Neuronal stem cell (in vitro differentiated cells): ENCODE measurements around the gene RYR2.

Experiments
- DNase-seq: peaks from one replicate; pipeline ENCODE4 v3.0.0-alpha.2; 2013; ENCODE audit warnings: low spot score
- H2AFZ ChIP-seq: one replicate; pipeline ENCODE4 v1.6.1; 2013; ENCODE audit warnings: mild to moderate bottlenecking, low read length, inconsistent platforms
- H2AK5ac ChIP-seq: 2 replicates; pipeline ENCODE4 v1.6.1; 2013; ENCODE audit warnings: low read depth, mild to moderate bottlenecking, inconsistent platforms, low read length, moderate library complexity, mixed read lengths
- H2BK120ac ChIP-seq: 2 replicates; pipeline ENCODE4 v1.6.1; 2013; ENCODE audit warnings: low read depth, mild to moderate bottlenecking, inconsistent platforms, low read length, moderate library complexity, mixed read lengths
- H2BK12ac ChIP-seq: one replicate; pipeline ENCODE4 v1.6.1; 2013; ENCODE audit warnings: low read length, inconsistent platforms
- H2BK15ac ChIP-seq: 2 replicates; pipeline ENCODE4 v1.6.1; 2013; ENCODE audit warnings: mild to moderate bottlenecking, low read length, inconsistent platforms, mixed read lengths
- H2BK5ac ChIP-seq: one replicate; pipeline ENCODE4 v1.6.1; 2013; ENCODE audit warnings: inconsistent platforms, mild to moderate bottlenecking, low read length, moderate library complexity
- H3K14ac ChIP-seq: one replicate; pipeline ENCODE4 v1.6.1; 2013; ENCODE audit warnings: low read length, inconsistent platforms
- H3K18ac ChIP-seq: 2 replicates; pipeline ENCODE4 v1.6.1; 2013; ENCODE audit warnings: low read length, inconsistent platforms
- H3K23ac ChIP-seq: 2 replicates; pipeline ENCODE4 v1.6.1; 2013; ENCODE audit warnings: low read depth, mild to moderate bottlenecking, mixed read lengths, low read length, inconsistent platforms; ENCODE audit not compliant: poor library complexity
- H3K27ac ChIP-seq: replicated peaks from 3 replicates; pipeline ENCODE4 v1.5.1; 2013; ENCODE audit warnings: low read length, inconsistent platforms
- H3K27me3 ChIP-seq, 3 experiments: 2 replicates each; pipeline ENCODE4 v1.6.1; 2013; ENCODE audit warnings: low read length in 3 of 3, mild to moderate bottlenecking in 2 of 3, inconsistent platforms in 1 of 3, low read depth in 1 of 3, mixed read lengths in 1 of 3, moderate library complexity in 1 of 3; ENCODE audit not compliant: control insufficient read depth in 3 of 3, insufficient read depth in 3 of 3
- H3K36me3 ChIP-seq, 2 donors: replicated peaks in 1 of 2; 2 replicates each; pipeline ENCODE4 v1.6.1; 2013; ENCODE audit warnings: low read length in 2 of 2; ENCODE audit not compliant: control insufficient read depth in 2 of 2, insufficient read depth in 2 of 2
- H3K4ac ChIP-seq: 2 replicates; pipeline ENCODE4 v1.6.1; 2013; ENCODE audit warnings: inconsistent platforms, mild to moderate bottlenecking, low read length, moderate library complexity
- H3K4me1 ChIP-seq, 2 donors: 1 replicate in 1 of 2; 2 replicates in 1 of 2; pipeline ENCODE4 v1.6.1; 2013; ENCODE audit warnings: low read length in 2 of 2, low read depth in 1 of 2; ENCODE audit not compliant: control insufficient read depth in 2 of 2, insufficient read depth in 1 of 2
- H3K4me2 ChIP-seq: one replicate; pipeline ENCODE4 v1.6.1; 2013; ENCODE audit warnings: mild to moderate bottlenecking, low read length, inconsistent platforms; ENCODE audit not compliant: insufficient read depth, poor library complexity, severe bottlenecking
- H3K4me3 ChIP-seq, 2 donors: 2 replicates each; pipeline ENCODE4 v1.5.1; 2013; ENCODE audit warnings: low read length in 2 of 2, mild to moderate bottlenecking in 2 of 2, inconsistent platforms in 1 of 2, moderate library complexity in 1 of 2
- H3K79me1 ChIP-seq: one replicate; pipeline ENCODE4 v1.6.1; 2013; ENCODE audit warnings: low read depth, mild to moderate bottlenecking, inconsistent platforms, low read length, moderate library complexity
- H3K9ac ChIP-seq: one replicate; pipeline ENCODE4 v1.6.1; 2013; ENCODE audit warnings: mild to moderate bottlenecking, low read depth, low read length, inconsistent platforms; ENCODE audit not compliant: poor library complexity
- H3K9me3 ChIP-seq, 2 donors: replicated peaks in 1 of 2; 2 replicates each; pipeline versions ENCODE3 to v1.6.1; 2013; ENCODE audit warnings: low read length in 2 of 2, mild to moderate bottlenecking in 2 of 2, inconsistent platforms in 1 of 2, low read depth in 1 of 2, mixed read lengths in 1 of 2, moderate library complexity in 1 of 2; ENCODE audit not compliant: control insufficient read depth in 2 of 2, insufficient read depth in 1 of 2
- H4K8ac ChIP-seq: one replicate; pipeline ENCODE4 v1.6.1; 2013; ENCODE audit warnings: low read depth, mild to moderate bottlenecking, inconsistent platforms, low read length, moderate library complexity
- H4K91ac ChIP-seq: one replicate; pipeline ENCODE4 v1.6.1; 2013; ENCODE audit warnings: low read length, low read depth, mild to moderate bottlenecking, inconsistent platforms; ENCODE audit not compliant: poor library complexity
- WGBS, 2 donors: extraction: QIAGEN DNeasy Blood & Tissue Kit; methylation state at CpG; one replicate each; pipeline ENCODE4 v1.1.7; 2013; ENCODE audit warnings: missing lambda C conversion rate in 2 of 2, mixed read lengths in 1 of 2; ENCODE audit not compliant: insufficient read length in 2 of 2, insufficient replicate concordance in 1 of 2; ENCODE audit errors: extremely low coverage in 2 of 2; 5-methylcytosine and 5-hydroxymethylcytosine counted together

The RYR2 gene

DNA sequence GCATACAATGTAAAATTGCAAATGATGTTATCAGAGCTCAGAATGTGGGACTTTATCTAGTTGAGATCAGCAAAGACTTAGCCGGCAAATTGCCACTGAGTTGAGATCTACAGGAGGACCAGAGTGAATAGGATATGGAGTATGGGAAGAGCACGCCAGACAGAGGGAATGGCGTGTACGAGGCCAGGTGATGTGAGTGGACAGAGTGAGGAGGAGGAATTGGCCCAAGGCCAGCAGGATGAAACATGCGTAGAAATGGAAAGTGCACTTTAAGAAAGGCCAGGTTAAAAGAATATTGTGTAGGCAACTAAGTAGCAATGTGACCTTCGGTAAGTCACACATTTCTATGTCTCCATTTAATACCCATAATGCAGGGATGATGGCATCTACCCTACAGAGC, 637.7 kb downstream of the RYR2 start:
- H2AK5ac ChIP-seq: no peak overlapping the region
- H3K4me2 ChIP-seq: no peak overlapping the region

DNA sequence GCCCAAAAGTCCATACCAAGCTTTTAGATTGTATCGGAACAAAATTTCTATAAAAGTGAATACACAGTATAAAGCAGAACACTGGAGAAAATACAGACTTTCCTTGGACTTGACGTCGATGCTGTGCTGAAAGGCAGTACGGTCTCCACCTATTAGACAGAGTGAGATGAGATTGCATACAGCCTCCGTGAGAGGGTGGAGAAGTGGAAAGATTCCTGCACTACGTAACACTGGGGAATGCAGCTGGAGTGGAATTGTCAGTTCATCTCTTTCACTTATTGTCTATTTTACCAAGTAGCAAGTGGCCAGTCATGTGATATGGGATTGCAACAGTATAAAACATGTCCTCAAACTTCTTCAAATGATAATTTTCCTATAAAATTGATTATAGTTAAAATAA, 639.2 kb downstream of the RYR2 start:
- Histone ChIP-seq H3K36me3 (no peaks in the 10 kb centered on the region), H3K79me1 (no peaks in the 10 kb centered on the region), H3K9ac (no peak overlapping the region), H2BK120ac (no peak overlapping the region), H4K91ac (no peak overlapping the region), H2BK5ac (no peak overlapping the region), H3K23ac (no peak overlapping the region), H2AK5ac (no peak overlapping the region), H3K4ac (no peak overlapping the region), H3K27me3 (no peaks in the 10 kb centered on the region), H3K4me3 (no peak overlapping the region), H4K8ac (no peak overlapping the region), H3K4me1 (no peaks in the 10 kb centered on the region), H3K27ac (no peak overlapping the region), H2BK12ac (no peak overlapping the region), H3K4me2 (no peak overlapping the region), H3K14ac (no peak overlapping the region), H3K9me3 (no peaks in the 10 kb centered on the region), H2AFZ (no peak overlapping the region), H3K18ac (no peak overlapping the region), H2BK15ac (no peak overlapping the region)
- WGBS, 2 donors: no CpG with 5 or more reads among the region's 6 CpGs
- no peak for DNase-seq

More for the DNA sequence above, 637.7 kb downstream of the RYR2 start:
- no peak overlapping the region for H3K14ac ChIP-seq
- no peak overlapping the region for H2BK120ac ChIP-seq
- no peaks in the 10 kb centered on the region for H3K4me1 ChIP-seq
- H4K8ac ChIP-seq: no peak overlapping the region
- WGBS, 2 donors: no CpG with 5 or more reads among the region's 6 CpGs
- no peak overlapping the region for H3K4me3 ChIP-seq
- no peak for DNase-seq
- no peaks in the 10 kb centered on the region for H3K27me3 ChIP-seq
- no peaks in the 10 kb centered on the region for H3K9me3 ChIP-seq
- H3K36me3 ChIP-seq: no peaks in the 10 kb centered on the region
- no peaks in the 10 kb centered on the region for H3K79me1 ChIP-seq
- H2BK5ac ChIP-seq: no peak overlapping the region
- no peak overlapping the region for H4K91ac ChIP-seq
- H2BK12ac ChIP-seq: no peak overlapping the region
- H3K23ac ChIP-seq: no peak overlapping the region
- H3K4ac ChIP-seq: no peak overlapping the region
- H3K27ac ChIP-seq: no peak overlapping the region
- no peak overlapping the region for H3K18ac ChIP-seq
- H3K9ac ChIP-seq: no peak overlapping the region
- no peak overlapping the region for H2BK15ac ChIP-seq
- no peak overlapping the region for H2AFZ ChIP-seq

DNA sequence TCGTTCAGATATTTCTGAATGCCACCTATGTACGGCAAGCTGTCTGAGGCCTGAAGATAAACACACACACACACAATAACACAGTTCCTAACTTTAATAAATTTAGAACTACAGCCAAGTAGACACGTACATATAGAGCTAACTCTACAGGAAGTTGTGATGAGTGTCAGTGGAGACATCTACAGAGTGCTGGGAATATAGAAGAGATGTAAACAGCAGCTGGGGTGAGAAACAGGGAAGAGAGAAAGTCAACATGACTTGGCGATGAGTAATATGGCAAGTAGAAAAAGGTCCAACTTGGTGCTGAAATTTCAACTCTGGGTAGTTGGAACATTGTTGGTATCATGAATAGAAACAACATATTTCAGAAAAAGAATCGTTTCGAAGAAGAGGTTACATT, 642.3 kb downstream of the RYR2 start:
- Histone ChIP-seq H2BK120ac (no peak overlapping the region), H2BK12ac (no peak overlapping the region), H2BK15ac (no peak overlapping the region), H3K79me1 (no peaks in the 10 kb centered on the region), H3K27me3 (no peaks in the 10 kb centered on the region), H2BK5ac (no peak overlapping the region), H4K8ac (no peak overlapping the region), H3K23ac (no peak overlapping the region), H3K9me3 (no peaks in the 10 kb centered on the region), H2AFZ (no peak overlapping the region), H3K14ac (no peak overlapping the region), H3K27ac (no peak overlapping the region), H3K36me3 (no peaks in the 10 kb centered on the region), H3K18ac (no peak overlapping the region), H3K9ac (no peak overlapping the region), H3K4me3 (no peak overlapping the region), H3K4me2 (no peak overlapping the region), H2AK5ac (no peak overlapping the region), H3K4me1 (no peaks in the 10 kb centered on the region), H3K4ac (no peak overlapping the region), H4K91ac (no peak overlapping the region)
- no peak for DNase-seq
- WGBS, 2 donors: no CpG with 5 or more reads among the region's 6 CpGs

DNA sequence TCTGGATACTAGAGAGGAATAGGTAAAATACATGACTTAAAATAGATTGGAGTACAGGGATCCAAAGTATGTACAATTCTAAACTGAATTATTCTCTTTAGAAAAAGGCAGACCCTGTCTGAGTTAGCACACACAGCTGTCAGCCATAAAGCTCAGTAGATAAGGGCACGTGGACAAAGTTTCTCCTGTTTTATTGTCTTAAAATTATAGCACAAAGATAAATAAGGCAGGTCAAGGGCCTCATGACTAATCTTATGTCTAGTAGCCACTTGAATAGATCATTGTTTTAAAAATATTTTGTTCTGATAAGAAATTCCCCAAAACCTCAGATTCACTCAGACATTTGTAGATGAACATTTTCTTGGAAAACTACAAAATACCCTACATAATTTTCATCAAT, 643.6 kb downstream of the RYR2 start:
- no CpG with 5 or more reads among the region's 1 CpG for WGBS, 2 donors
- no peak overlapping the region for H2BK5ac ChIP-seq
- no peaks in the 10 kb centered on the region for H3K36me3 ChIP-seq
- no peak overlapping the region for H2BK12ac ChIP-seq
- no peak overlapping the region for H2BK120ac ChIP-seq
- no peak overlapping the region for H3K14ac ChIP-seq
- no peak for DNase-seq
- H3K4me2 ChIP-seq: no peak overlapping the region
- no peak overlapping the region for H3K4ac ChIP-seq
- H3K79me1 ChIP-seq: no peaks in the 10 kb centered on the region
- no peak overlapping the region for H3K23ac ChIP-seq
- no peak overlapping the region for H3K18ac ChIP-seq
- H3K27ac ChIP-seq: no peak overlapping the region
- H3K4me1 ChIP-seq: no peaks in the 10 kb centered on the region
- H3K4me3 ChIP-seq: no peak overlapping the region
- no peak overlapping the region for H2AK5ac ChIP-seq
- H4K91ac ChIP-seq: no peak overlapping the region
- no peak overlapping the region for H4K8ac ChIP-seq
- H2AFZ ChIP-seq: no peak overlapping the region
- no peaks in the 10 kb centered on the region for H3K27me3 ChIP-seq
- no peak overlapping the region for H2BK15ac ChIP-seq
- no peaks in the 10 kb centered on the region for H3K9me3 ChIP-seq
- no peak overlapping the region for H3K9ac ChIP-seq
